Thyroid gland (tissue), 4 donors: Measurements from ENCODE around the gene SPRY1.

ENCODE experiments used
- POLR2A ChIP-seq, 2 donors: fragments of 450-650 bp; IDR thresholded peaks; one replicate each; pipeline ENCODE4 v1.6.1; 2017; ENCODE audit warnings: antibody characterized with exemption in 2 of 2, mild to moderate bottlenecking in 2 of 2, moderate library complexity in 1 of 2
- TF ChIP-seq, protein P1 (sequence below), 6 experiments: fragments of 200-600 bp in 3 of 6; fragments of 450-650 bp in 3 of 6; sonication (generic) in 3 of 6; IDR thresholded peaks; one replicate each; pipeline ENCODE4 v1.5.1; 2016 to 2019; ENCODE audit warnings: antibody characterized with exemption in 6 of 6, mild to moderate bottlenecking in 2 of 6, inconsistent platforms in 1 of 6, moderate library complexity in 1 of 6

DNA sequence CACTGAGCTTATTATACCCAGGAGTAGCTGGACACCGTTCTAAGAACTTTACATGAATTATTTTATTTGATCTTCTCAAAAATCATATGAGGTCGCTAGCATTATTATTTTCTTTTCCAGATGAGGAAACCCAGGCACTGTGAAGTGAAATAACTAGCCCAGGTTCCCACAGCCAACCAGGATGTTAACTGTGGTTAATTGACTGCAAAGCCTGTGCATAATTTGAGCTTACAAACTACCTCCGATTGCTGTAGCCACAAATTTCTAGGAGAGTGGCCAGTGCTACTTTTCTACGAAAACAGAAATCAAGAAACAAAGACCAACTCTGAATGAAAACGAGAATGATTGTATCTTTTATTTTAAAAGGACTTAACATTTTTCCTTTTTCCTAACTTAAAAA lies 27.2 kb downstream of the SPRY1 start:
- TF ChIP-seq, protein P1, sequence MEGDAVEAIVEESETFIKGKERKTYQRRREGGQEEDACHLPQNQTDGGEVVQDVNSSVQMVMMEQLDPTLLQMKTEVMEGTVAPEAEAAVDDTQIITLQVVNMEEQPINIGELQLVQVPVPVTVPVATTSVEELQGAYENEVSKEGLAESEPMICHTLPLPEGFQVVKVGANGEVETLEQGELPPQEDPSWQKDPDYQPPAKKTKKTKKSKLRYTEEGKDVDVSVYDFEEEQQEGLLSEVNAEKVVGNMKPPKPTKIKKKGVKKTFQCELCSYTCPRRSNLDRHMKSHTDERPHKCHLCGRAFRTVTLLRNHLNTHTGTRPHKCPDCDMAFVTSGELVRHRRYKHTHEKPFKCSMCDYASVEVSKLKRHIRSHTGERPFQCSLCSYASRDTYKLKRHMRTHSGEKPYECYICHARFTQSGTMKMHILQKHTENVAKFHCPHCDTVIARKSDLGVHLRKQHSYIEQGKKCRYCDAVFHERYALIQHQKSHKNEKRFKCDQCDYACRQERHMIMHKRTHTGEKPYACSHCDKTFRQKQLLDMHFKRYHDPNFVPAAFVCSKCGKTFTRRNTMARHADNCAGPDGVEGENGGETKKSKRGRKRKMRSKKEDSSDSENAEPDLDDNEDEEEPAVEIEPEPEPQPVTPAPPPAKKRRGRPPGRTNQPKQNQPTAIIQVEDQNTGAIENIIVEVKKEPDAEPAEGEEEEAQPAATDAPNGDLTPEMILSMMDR (IDR thresholded peaks at IDR 0.05), result no peak
- TF ChIP-seq POLR2A (IDR thresholded peaks at IDR 0.05), result no peak
